ENCODE results near the gene NFKB1.

Gene NFKB1

GRCh38 chr4:102501447-102501696 lies 213 bp downstream of the NFKB1 start:
- DNase-seq, result no peak

GRCh38 chr4:102502543-102502818 lies 1.3 kb downstream of the NFKB1 start:
- DNase-seq, result no peak

- DNase-seq, result no peak
Measured at GRCh38 chr4:102503301-102503746, 2.2 kb downstream of the NFKB1 start.

- no peak for DNase-seq
Measured at GRCh38 chr4:102503831-102504786, 3.0 kb downstream of the NFKB1 start.

GRCh38 chr4:102504941-102505340 lies 3.8 kb downstream of the NFKB1 start:
- DNase-seq, result no peak

GRCh38 chr4:102505708-102506107 lies 4.5 kb downstream of the NFKB1 start:
- DNase-seq, result no peak

GRCh38 chr4:102506523-102506922 lies 5.4 kb downstream of the NFKB1 start:
- no peak for DNase-seq

GRCh38 chr4:102511830-102512605 lies 10.9 kb downstream of the NFKB1 start:
- DNase-seq, result no peak

- no peak for DNase-seq
Measured at GRCh38 chr4:102514298-102514964, 13.3 kb downstream of the NFKB1 start.

- DNase-seq, result no peak
Measured at GRCh38 chr4:102517753-102518152, 16.6 kb downstream of the NFKB1 start.

GRCh38 chr4:102518703-102519131 lies 17.6 kb downstream of the NFKB1 start:
- DNase-seq, result no peak

GRCh38 chr4:102519925-102520324 lies 18.8 kb downstream of the NFKB1 start:
- DNase-seq, result no peak

- no peak for DNase-seq
Measured at GRCh38 chr4:102521570-102521969, 20.4 kb downstream of the NFKB1 start.

GRCh38 chr4:102522031-102522440 lies 20.9 kb downstream of the NFKB1 start:
- no peak for DNase-seq

GRCh38 chr4:102524691-102525090 lies 23.5 kb downstream of the NFKB1 start:
- no peak for DNase-seq

GRCh38 chr4:102525097-102525496 lies 23.9 kb downstream of the NFKB1 start:
- DNase-seq, result no peak

GRCh38 chr4:102525504-102525903 lies 24.3 kb downstream of the NFKB1 start:
- no peak for DNase-seq

GRCh38 chr4:102526532-102526931 lies 25.4 kb downstream of the NFKB1 start:
- DNase-seq, result no peak

- no peak for DNase-seq
Measured at GRCh38 chr4:102527695-102528283, 26.6 kb downstream of the NFKB1 start.

GRCh38 chr4:102529977-102530376 lies 28.8 kb downstream of the NFKB1 start:
- DNase-seq, result no peak

GRCh38 chr4:102530986-102531385 lies 29.8 kb downstream of the NFKB1 start:
- no peak for DNase-seq

- DNase-seq, result no peak
Measured at GRCh38 chr4:102531462-102531861, 30.3 kb downstream of the NFKB1 start.

- DNase-seq, result no peak
Measured at GRCh38 chr4:102533348-102533747, 32.2 kb downstream of the NFKB1 start.
